GM19238 (cell line): ENCODE results near the gene KRT82.

Experiments used
- DNase-seq: peaks from one replicate; pipeline ENCODE4 v3.0.0; 2011; ENCODE audit warnings: low spot score; ENCODE audit not compliant: insufficient read length

The KRT82 gene

GRCh38 chr12:52387859-52388258 is 18.3 kb downstream of the KRT82 start:
- no peak for DNase-seq

GRCh38 chr12:52385226-52385702 is 20.9 kb downstream of the KRT82 start, which contains the start of gene KRT84:
Gene KRT84, minus strand, starts transcription at chr12:52385652. Its CDS starts 67 bp downstream, at chr12:52385585.
- no peak for DNase-seq

- DNase-seq = no peak
Measured at GRCh38 chr12:52383331-52383730, 22.8 kb downstream of the KRT82 start.

- no peak for DNase-seq
Measured at GRCh38 chr12:52382854-52383253, 23.3 kb downstream of the KRT82 start.

- DNase-seq = no peak
Measured at GRCh38 chr12:52381206-52381605, 24.9 kb downstream of the KRT82 start.

- no peak for DNase-seq
Measured at GRCh38 chr12:52380271-52380694, 25.9 kb downstream of the KRT82 start.

- no peak for DNase-seq
Measured at GRCh38 chr12:52379536-52379935, 26.6 kb downstream of the KRT82 start.

- no peak for DNase-seq
Measured at GRCh38 chr12:52378091-52378490, 28.0 kb downstream of the KRT82 start.

GRCh38 chr12:52377266-52377665 is 28.9 kb downstream of the KRT82 start:
- DNase-seq = no peak

GRCh38 chr12:52372216-52373154 is 33.6 kb downstream of the KRT82 start:
- peak; percentile 70 for DNase-seq

- DNase-seq = no peak
Measured at GRCh38 chr12:52371716-52372115, 34.4 kb downstream of the KRT82 start.

GRCh38 chr12:52370926-52371608 is 35.1 kb downstream of the KRT82 start:
- no peak for DNase-seq

GRCh38 chr12:52369809-52370208 is 36.3 kb downstream of the KRT82 start:
- DNase-seq = no peak

GRCh38 chr12:52369211-52369610 is 36.9 kb downstream of the KRT82 start:
- no peak for DNase-seq

GRCh38 chr12:52368508-52368907 is 37.6 kb downstream of the KRT82 start:
- DNase-seq = no peak

GRCh38 chr12:52367876-52368275 is 38.3 kb downstream of the KRT82 start:
- no peak for DNase-seq

GRCh38 chr12:52366738-52367485 is 39.2 kb downstream of the KRT82 start, which contains the start of gene KRT85:
Gene KRT85, minus strand, starts transcription at chr12:52367481. Its CDS starts 76 bp downstream, at chr12:52367405.
- DNase-seq = no peak

- DNase-seq = no peak
Measured at GRCh38 chr12:52364901-52365489, 41.1 kb downstream of the KRT82 start.

- no peak for DNase-seq
Measured at GRCh38 chr12:52364061-52364460, 42.1 kb downstream of the KRT82 start.

GRCh38 chr12:52363111-52363679 is 42.9 kb downstream of the KRT82 start:
- DNase-seq = no peak
